Common myeloid progenitor, CD34-positive (primary cell): ENCODE data around the gene BTBD8.

ENCODE experiments used
- CTCF ChIA-PET: fragments of 350-600 bp; sonication (Branson Sonifier 250); formaldehyde crosslinking; loops from one replicate; lab custom pipeline; 2021; ENCODE audit warnings: antibody characterized with exemption; lab: Charles Lee
- POLR2A ChIA-PET: fragments of 350-600 bp; sonication (Branson Sonifier 250); formaldehyde crosslinking; loops from one replicate; lab custom pipeline; 2021; ENCODE audit warnings: antibody characterized with exemption; lab: Charles Lee
- DNase-seq, 3 donors: peaks; one replicate each; pipeline versions ENCODE4 v3.0.0 to v3.0.0-alpha.2; 2013
- H3K27ac ChIP-seq, 2 experiments: 1 replicate in 1 of 2; 2 replicates in 1 of 2; pipeline ENCODE4 v1.7.0; 2013; ENCODE audit warnings: inconsistent platforms in 2 of 2, low read length in 2 of 2, mild to moderate bottlenecking in 2 of 2, low read depth in 1 of 2, moderate library complexity in 1 of 2; ENCODE audit not compliant: severe bottlenecking in 2 of 2, insufficient read depth in 1 of 2, poor library complexity in 1 of 2
- H3K27me3 ChIP-seq, 5 experiments: replicated peaks in 2 of 5; 1 replicate in 3 of 5; 2 replicates in 2 of 5; pipeline versions ENCODE4 v1.6.1 to v1.7.0; 2013; ENCODE audit warnings: low read length in 4 of 5, mild to moderate bottlenecking in 2 of 5, moderate library complexity in 2 of 5, inconsistent platforms in 1 of 5; ENCODE audit not compliant: insufficient read depth in 5 of 5, control insufficient read depth in 4 of 5
- H3K36me3 ChIP-seq, 4 experiments: 1 replicate in 2 of 4; 2 replicates in 2 of 4; pipeline versions ENCODE4 v1.6.1 to v1.7.0; 2013; ENCODE audit warnings: low read length in 3 of 4, control low read depth in 1 of 4, mild to moderate bottlenecking in 1 of 4; ENCODE audit not compliant: control insufficient read depth in 4 of 4, insufficient read depth in 4 of 4
- H3K4me1 ChIP-seq, 4 experiments: 1 replicate in 3 of 4; 2 replicates in 1 of 4; pipeline versions ENCODE4 v1.6.1 to v1.7.1; 2013; ENCODE audit warnings: low read length in 3 of 4, mild to moderate bottlenecking in 3 of 4, control low read depth in 1 of 4, inconsistent platforms in 1 of 4, moderate library complexity in 1 of 4; ENCODE audit not compliant: control insufficient read depth in 4 of 4, insufficient read depth in 4 of 4; ENCODE audit errors: control extremely low read depth in 1 of 4
- H3K4me3 ChIP-seq, 7 experiments: 1 replicate in 4 of 7; 2 replicates in 3 of 7; pipeline versions ENCODE4 v1.5.1 to v1.7.0; 2013; ENCODE audit warnings: mild to moderate bottlenecking in 7 of 7, low read length in 6 of 7, moderate library complexity in 6 of 7, inconsistent platforms in 2 of 7, low read depth in 2 of 7, control low read depth in 1 of 7; ENCODE audit not compliant: insufficient read depth in 4 of 7, control insufficient read depth in 1 of 7; ENCODE audit errors: extremely low read depth in 1 of 7
- H3K9me3 ChIP-seq, 5 experiments: 1 replicate in 4 of 5; 2 replicates in 1 of 5; pipeline versions ENCODE4 v1.6.1 to v1.7.1; 2013; ENCODE audit warnings: low read length in 4 of 5, mild to moderate bottlenecking in 2 of 5, inconsistent platforms in 1 of 5, low read depth in 1 of 5, moderate library complexity in 1 of 5; ENCODE audit not compliant: control insufficient read depth in 4 of 5, insufficient read depth in 2 of 5; ENCODE audit errors: control extremely low read depth in 1 of 5
- WGBS: methylation state at CpG from one replicate; pipeline ENCODE4 v1.1.5; 2013; ENCODE audit not compliant: insufficient coverage; 5-methylcytosine and 5-hydroxymethylcytosine counted together

Gene BTBD8

GRCh38 chr1:92203105-92203504 is 123.0 kb downstream of the BTBD8 start:
- Histone ChIP-seq H3K27me3 (no peaks in the 10 kb centered on the region), H3K36me3 (no peaks in the 10 kb centered on the region), H3K27ac (no peak overlapping the region), H3K9me3 (peaks cover 0 to 6% (median 3%) of the 10 kb centered on the region in 5 experiments), H3K4me3 (no peak overlapping the region), H3K4me1 (peaks cover 0 to 4% (median 0%) of the 10 kb centered on the region in 4 experiments)
- no peak for DNase-seq
- ChIA-PET POLR2A (interaction anchor here (0.5 kb wide), 1 partner anchor 192 kb away, joined by 3 read pairs; no protein-coding TSS in a partner anchor), CTCF (no interaction called here)

- no peaks in the 10 kb centered on the region for H3K27me3 ChIP-seq
- peaks cover 0 to 11% (median 5%) of the 10 kb centered on the region in 4 experiments for H3K4me1 ChIP-seq
- H3K36me3 ChIP-seq = no peaks in the 10 kb centered on the region
- ChIA-PET CTCF (interaction anchor here (1.2 to 1.3 kb wide), 2 partner anchors 19 to 59 kb away, joined by 3 to 4 read pairs; no protein-coding TSS in a partner anchor), POLR2A (no interaction called here)
- peak overlapping the region in 1 of 7 experiments; percentile 7 for H3K4me3 ChIP-seq
- DNase-seq = peak in 2 of 3 donors; percentile 37 to 47
- no peak overlapping the region for H3K27ac ChIP-seq
- peaks cover 0 to 3% (median 3%) of the 10 kb centered on the region in 5 experiments for H3K9me3 ChIP-seq
- WGBS = 20% methylated on average over 1 of the region's 2 CpGs
Measured at GRCh38 chr1:92210701-92211100, 130.6 kb downstream of the BTBD8 start.

GRCh38 chr1:92211166-92211565 is 131.0 kb downstream of the BTBD8 start:
- no peaks in the 10 kb centered on the region for H3K36me3 ChIP-seq
- no peak overlapping the region for H3K4me3 ChIP-seq
- CTCF ChIA-PET = interaction anchor here (1.2 kb wide), 1 partner anchor 60 kb away, joined by 4 read pairs; no protein-coding TSS in a partner anchor
- no peaks in the 10 kb centered on the region for H3K27me3 ChIP-seq
- peaks cover 0 to 3% (median 3%) of the 10 kb centered on the region in 5 experiments for H3K9me3 ChIP-seq
- POLR2A ChIA-PET = no interaction called here
- no CpG with 5 or more reads among the region's 2 CpGs for WGBS
- peak in 1 of 3 donors; percentile 9 for DNase-seq
- H3K27ac ChIP-seq = no peak overlapping the region
- peaks cover 0 to 11% (median 5%) of the 10 kb centered on the region in 4 experiments for H3K4me1 ChIP-seq

- CTCF ChIA-PET = interaction anchor here (0.6 kb wide), 1 partner anchor 427 kb away, joined by 3 read pairs; no protein-coding TSS in a partner anchor
- POLR2A ChIA-PET = no interaction called here
- H3K27ac ChIP-seq = no peak within 1 kb of the TSS
- H3K9me3 ChIP-seq = peaks cover 0 to 3% (median 0%) of the 10 kb centered on the region in 5 experiments
- H3K27me3 ChIP-seq = no peaks in the 10 kb centered on the region
- WGBS = 98% methylated on average over 25 of the region's 27 CpGs
- no peak for DNase-seq
- H3K36me3 ChIP-seq = no peaks in the 10 kb centered on the region
- no peak within 1 kb of the TSS for H3K4me3 ChIP-seq
- H3K4me1 ChIP-seq = no peaks in the 10 kb centered on the region
Measured at GRCh38 chr1:92217721-92218120, 137.6 kb downstream of the BTBD8 start, which contains the start of gene C1orf146. Gene C1orf146, plus strand, starts transcription at chr1:92217915. Its CDS starts 13,506 bp downstream, at chr1:92231421.

GRCh38 chr1:92218559-92218958 is 138.4 kb downstream of the BTBD8 start:
- ChIA-PET POLR2A (no interaction called here), CTCF (no interaction called here)
- no peak for DNase-seq
- 95% methylated on average over 12 of the region's 14 CpGs for WGBS
- Histone ChIP-seq H3K4me3 (no peak overlapping the region), H3K9me3 (peaks cover 0 to 3% (median 0%) of the 10 kb centered on the region in 5 experiments), H3K27ac (no peak overlapping the region), H3K36me3 (no peaks in the 10 kb centered on the region), H3K4me1 (no peaks in the 10 kb centered on the region), H3K27me3 (no peaks in the 10 kb centered on the region)

GRCh38 chr1:92219028-92219427 is 138.9 kb downstream of the BTBD8 start:
- no peak overlapping the region for H3K4me3 ChIP-seq
- H3K36me3 ChIP-seq = no peaks in the 10 kb centered on the region
- no peak overlapping the region for H3K27ac ChIP-seq
- ChIA-PET CTCF (no interaction called here), POLR2A (no interaction called here)
- H3K4me1 ChIP-seq = no peaks in the 10 kb centered on the region
- peaks cover 0 to 3% (median 0%) of the 10 kb centered on the region in 5 experiments for H3K9me3 ChIP-seq
- DNase-seq = no peak
- H3K27me3 ChIP-seq = no peaks in the 10 kb centered on the region

- Histone ChIP-seq H3K4me1 (no peaks in the 10 kb centered on the region), H3K9me3 (no peaks in the 10 kb centered on the region), H3K36me3 (no peaks in the 10 kb centered on the region), H3K27ac (no peak overlapping the region), H3K27me3 (no peaks in the 10 kb centered on the region), H3K4me3 (no peak overlapping the region)
- ChIA-PET CTCF (no interaction called here), POLR2A (no interaction called here)
- 96% methylated on average over 3 of the region's 3 CpGs for WGBS
- no peak for DNase-seq
Measured at GRCh38 chr1:92228401-92228800, 148.3 kb downstream of the BTBD8 start.
